K562 (cell line): Measurements from ENCODE around the gene GP1BB. TPM values are rescaled to one million over a fixed set of nuclear protein-coding genes. Genes with fewer than 3 reads are reported as not detected.

Experiments
- HDAC8 ChIP-seq: fragments of 450-650 bp; IDR thresholded peaks from 2 replicates; pipeline ENCODE4 v1.6.1; 2016; ENCODE audit warnings: mild to moderate bottlenecking, missing genetic modification characterization, moderate library complexity, missing compliant biosample characterization
- HMGN3 ChIP-seq: IDR thresholded peaks from 2 replicates; pipeline ENCODE4 v1.6.1; 2011; ENCODE audit warnings: borderline replicate concordance, low read depth, mild to moderate bottlenecking, mixed read lengths, low read length; ENCODE audit not compliant: insufficient read length; ENCODE audit errors: extremely low read depth
- KAT7 ChIP-seq: sonication (generic); formaldehyde crosslinking; IDR thresholded peaks from 2 replicates; pipeline ENCODE4 v1.8.0; 2022; ENCODE audit warnings: missing genetic modification reagents, mild to moderate bottlenecking, borderline replicate concordance
- KDM2B ChIP-seq: fragments of 250-450 bp; sonication (Bioruptor Pico); IDR thresholded peaks from 2 replicates; pipeline ENCODE4 v1.8.0; 2021; ENCODE audit warnings: mild to moderate bottlenecking, moderate library complexity
- KLF13 ChIP-seq: fragments of 450-650 bp; IDR thresholded peaks from 2 replicates; pipeline ENCODE4 v1.6.1; 2016; ENCODE audit warnings: missing genetic modification characterization, low read depth, mild to moderate bottlenecking, missing compliant biosample characterization, moderate library complexity, borderline replicate concordance
- MITF ChIP-seq: IDR thresholded peaks from 2 replicates; pipeline ENCODE4 v1.6.1; 2014; ENCODE audit warnings: antibody characterized with exemption
- MTA2 ChIP-seq: fragments of 450-650 bp; IDR thresholded peaks from 2 replicates; pipeline ENCODE4 v1.6.1; 2016; ENCODE audit warnings: low read depth
- MYC ChIP-seq, 2 experiments: fragments of 250-450 bp in 1 of 2; sonication (Bioruptor Pico) in 1 of 2; IDR thresholded peaks; 2 replicates each; pipeline versions ENCODE4 v1.5.1 to v1.6.1; 2012 to 2021; ENCODE audit warnings: low read depth in 2 of 2, borderline replicate concordance in 1 of 2, improper control_type of control experiment in 1 of 2, low read length in 1 of 2, mild to moderate bottlenecking in 1 of 2, moderate library complexity in 1 of 2
- NONO ChIP-seq, 2 experiments: fragments of 200-400 bp in 1 of 2; fragments of 450-650 bp in 1 of 2; formaldehyde crosslinking in 1 of 2; IDR thresholded peaks; 2 replicates each; pipeline ENCODE4 v1.6.1; 2017; ENCODE audit warnings: low read depth in 2 of 2, mild to moderate bottlenecking in 2 of 2, moderate library complexity in 2 of 2, low read length in 1 of 2
- NR1H2 ChIP-seq: sonication (generic); formaldehyde crosslinking; IDR thresholded peaks from 2 replicates; pipeline ENCODE4 v1.4.0; 2020; ENCODE audit warnings: mild to moderate bottlenecking, missing genetic modification reagents
- PURB ChIP-seq: sonication (generic); formaldehyde crosslinking; IDR thresholded peaks from 2 replicates; pipeline ENCODE4 v1.9.0; 2021; ENCODE audit warnings: low read depth, mild to moderate bottlenecking, missing genetic modification reagents
- RCOR1 ChIP-seq, 2 experiments: IDR thresholded peaks; 2 replicates each; pipeline ENCODE4 v1.6.1; 2012; ENCODE audit warnings: low read depth in 2 of 2, low read length in 2 of 2, borderline replicate concordance in 1 of 2, improper control_type of control experiment in 1 of 2
- SMARCE1 ChIP-seq: fragments of 450-650 bp; IDR thresholded peaks from 2 replicates; pipeline ENCODE4 v1.7.1; 2016; ENCODE audit warnings: mild to moderate bottlenecking
- SOX6 ChIP-seq: fragments of 450-650 bp; IDR thresholded peaks from 2 replicates; pipeline ENCODE4 v1.6.1; 2014; ENCODE audit warnings: mild to moderate bottlenecking
- SPI1 ChIP-seq: IDR thresholded peaks from 2 replicates; pipeline ENCODE4 v1.6.1; 2011; ENCODE audit warnings: low read depth, low read length, control low read depth, borderline replicate concordance
- THAP7 ChIP-seq: fragments of 250-450 bp; sonication (Bioruptor Pico); IDR thresholded peaks from 2 replicates; pipeline ENCODE4 v1.5.0; 2021
- ZNF699 ChIP-seq: fragments of 250-450 bp; sonication (Bioruptor Pico); IDR thresholded peaks from 2 replicates; pipeline ENCODE4 v1.8.0; 2021; ENCODE audit warnings: mild to moderate bottlenecking, moderate library complexity; ENCODE audit not compliant: insufficient replicate concordance
- ZNF780A ChIP-seq: fragments of 250-450 bp; sonication (Bioruptor Pico); IDR thresholded peaks from 2 replicates; pipeline ENCODE4 v1.5.0; 2021; ENCODE audit warnings: mild to moderate bottlenecking
- polyA plus RNA-seq, 8 experiments: library from polyadenylated mRNA; depleted of rRNA in 4 of 8; stranded (reverse) in 5 of 8; unstranded in 3 of 8; fragments of >200 nt; fragmentation: Nextera tagmentation in 2 of 8; fragmentation: Illumina TruSeq in 1 of 8; extraction: Ambion mirVana in 2 of 8; extraction: Trizol in 1 of 8; gene quantifications; 2 replicates each; pipeline versions ENCODE4 v1.2.1 to v1.2.3, GENCODE V29; 2011 to 2014; ENCODE audit warnings: inconsistent platforms in 1 of 8, missing spikeins in 1 of 8
- total RNA-seq, 7 experiments: library from RNA; depleted of rRNA in 6 of 7; stranded (reverse); fragments of >200 nt in 6 of 7; fragmentation: Illumina TruSeq in 2 of 7; extraction: Trizol in 2 of 7; gene quantifications; 2 replicates each; pipeline versions ENCODE4 v1.2.1 to v1.2.3, GENCODE V29; 2011 to 2021; ENCODE audit warnings: low replicate concordance in 1 of 7
- TF ChIP-seq, protein P1 (sequence below): fragments of 250-450 bp; sonication (Bioruptor Pico); IDR thresholded peaks from 2 replicates; pipeline ENCODE4 v1.4.0; 2020; ENCODE audit warnings: mild to moderate bottlenecking, moderate library complexity
- TF ChIP-seq, protein P2 (sequence below), 2 experiments: IDR thresholded peaks; 2 replicates each; pipeline ENCODE4 v1.6.1; 2011; ENCODE audit warnings: borderline replicate concordance in 1 of 2, control low read depth in 1 of 2, low read depth in 1 of 2, low read length in 1 of 2, mild to moderate bottlenecking in 1 of 2, mixed read lengths in 1 of 2, moderate library complexity in 1 of 2; ENCODE audit not compliant: insufficient read depth in 1 of 2, insufficient read length in 1 of 2, poor library complexity in 1 of 2, severe bottlenecking in 1 of 2; ENCODE audit errors: extremely low read depth in 1 of 2

GP1BB gene
- total and polyA plus RNA-seq, 9 of the 15 experiments (the other 6 are each of a cell fraction or from before 2014, with no cell fraction given): 0.69 to 162 (median 2.8) TPM

GRCh38 chr22:19756288-19757128 is 33.2 kb downstream of the GP1BB start (continued):
- TF ChIP-seq, protein P1, sequence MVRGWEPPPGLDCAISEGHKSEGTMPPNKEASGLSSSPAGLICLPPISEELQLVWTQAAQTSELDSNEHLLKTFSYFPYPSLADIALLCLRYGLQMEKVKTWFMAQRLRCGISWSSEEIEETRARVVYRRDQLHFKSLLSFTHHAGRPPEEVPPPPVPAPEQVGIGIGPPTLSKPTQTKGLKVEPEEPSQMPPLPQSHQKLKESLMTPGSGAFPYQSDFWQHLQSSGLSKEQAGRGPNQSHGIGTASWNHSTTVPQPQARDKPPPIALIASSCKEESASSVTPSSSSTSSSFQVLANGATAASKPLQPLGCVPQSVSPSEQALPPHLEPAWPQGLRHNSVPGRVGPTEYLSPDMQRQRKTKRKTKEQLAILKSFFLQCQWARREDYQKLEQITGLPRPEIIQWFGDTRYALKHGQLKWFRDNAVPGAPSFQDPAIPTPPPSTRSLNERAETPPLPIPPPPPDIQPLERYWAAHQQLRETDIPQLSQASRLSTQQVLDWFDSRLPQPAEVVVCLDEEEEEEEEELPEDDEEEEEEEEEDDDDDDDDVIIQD (CRISPR knock-in tag): peak; percentile 6; the same call in 1 of the 2 replicates
- TF ChIP-seq ZNF780A (CRISPR knock-in tag): no peak
- peak; percentile 100 for TF ChIP-seq KDM2B (CRISPR knock-in tag)
- TF ChIP-seq MITF: peak; percentile 45; the same call in 1 of the 2 replicates
- TF ChIP-seq KLF13 (tag): peak; percentile 82
- TF ChIP-seq, protein P2, sequence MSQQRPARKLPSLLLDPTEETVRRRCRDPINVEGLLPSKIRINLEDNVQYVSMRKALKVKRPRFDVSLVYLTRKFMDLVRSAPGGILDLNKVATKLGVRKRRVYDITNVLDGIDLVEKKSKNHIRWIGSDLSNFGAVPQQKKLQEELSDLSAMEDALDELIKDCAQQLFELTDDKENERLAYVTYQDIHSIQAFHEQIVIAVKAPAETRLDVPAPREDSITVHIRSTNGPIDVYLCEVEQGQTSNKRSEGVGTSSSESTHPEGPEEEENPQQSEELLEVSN (IDR thresholded peaks at IDR 0.05; ENCODE audit: borderline replicate concordance in 1 of 2, extremely low read depth in 1 of 2, insufficient read depth in 1 of 2, insufficient read length in 1 of 2, low read depth in 1 of 2, low read length in 1 of 2, poor library complexity in 1 of 2, severe bottlenecking in 1 of 2): peak; percentile 87 to 95
- no peak; the same call in 1 of the 2 replicates for TF ChIP-seq MTA2
- peak in 1 of 2 experiments; percentile 88; a peak in 2 of 4 replicates for TF ChIP-seq NONO (IDR thresholded peaks at IDR 0.05; ENCODE audit: low read depth in 2 of 2, low read length in 1 of 2)
- no peak for TF ChIP-seq PURB
- peak; percentile 79 for TF ChIP-seq SOX6
- peak; percentile 91 for TF ChIP-seq HMGN3
- TF ChIP-seq NR1H2: no peak
- peak; percentile 90 for TF ChIP-seq MYC (IDR thresholded peaks at IDR 0.05; ENCODE audit: low read depth, low read length)
- peak; percentile 77; the same call in 1 of the 2 replicates for TF ChIP-seq MYC (CRISPR knock-in tag; IDR thresholded peaks at IDR 0.05; ENCODE audit: borderline replicate concordance, low read depth)
- 0 out of 2 replicates have a peak, but pooled peaks have one; percentile 30 for TF ChIP-seq THAP7 (CRISPR knock-in tag)
- TF ChIP-seq KAT7 (CRISPR knock-in tag): no peak
- TF ChIP-seq ZNF699 (CRISPR knock-in tag): no peak
- peak; percentile 55 for TF ChIP-seq SMARCE1
- TF ChIP-seq SPI1: peak; percentile 74; the same call in 1 of the 2 replicates
- peak; percentile 71; the same call in 1 of the 2 replicates for TF ChIP-seq HDAC8
- TF ChIP-seq RCOR1 (IDR thresholded peaks at IDR 0.05; ENCODE audit: borderline replicate concordance in 1 of 2, low read depth in 2 of 2, low read length in 2 of 2): peak in 1 of 2 experiments; percentile 88; a peak in 2 of 4 replicates
